GM19372 (cell line): ENCODE measurements around the gene TUBA8.
"Not testable (repeated sequence)": the region's sequence is repeated elsewhere in the genome, so short reads cannot be mapped to it uniquely, and the experiment has no call there.

Source experiments
- ATAC-seq: cut with Tn5 transposase; IDR thresholded peaks from one replicate; pipeline ENCODE4 v1.9.1; 2021; ENCODE audit warnings: mild to moderate bottlenecking, low read depth, moderate library complexity; ENCODE audit not compliant: unreplicated experiment

The TUBA8 gene

GRCh38 chr22:18104566-18104965 is 6.0 kb upstream of the TUBA8 start:
- ATAC-seq: no peak

- not testable (repeated sequence) for ATAC-seq
Measured at GRCh38 chr22:18105981-18106380, 4.6 kb upstream of the TUBA8 start.

GRCh38 chr22:18106550-18107341 is 3.9 kb upstream of the TUBA8 start:
- not testable (repeated sequence) for ATAC-seq

- ATAC-seq: no peak
Measured at GRCh38 chr22:18108187-18108586, 2.4 kb upstream of the TUBA8 start.

GRCh38 chr22:18109410-18110193 is 1.0 kb upstream of the TUBA8 start:
- no peak for ATAC-seq

GRCh38 chr22:18110954-18111758 is 547 bp downstream of the TUBA8 start:
- ATAC-seq: no peak

- ATAC-seq: no peak
Measured at GRCh38 chr22:18111759-18112330, 1.2 kb downstream of the TUBA8 start.

- no peak for ATAC-seq
Measured at GRCh38 chr22:18112440-18112839, 1.8 kb downstream of the TUBA8 start.

GRCh38 chr22:18113680-18114394 is 3.2 kb downstream of the TUBA8 start:
- ATAC-seq: no peak

- no peak for ATAC-seq
Measured at GRCh38 chr22:18114495-18114894, 3.9 kb downstream of the TUBA8 start.

- ATAC-seq: no peak
Measured at GRCh38 chr22:18114976-18115652, 4.5 kb downstream of the TUBA8 start.

- no peak for ATAC-seq
Measured at GRCh38 chr22:18115906-18116371, 5.3 kb downstream of the TUBA8 start.

- ATAC-seq: no peak
Measured at GRCh38 chr22:18116634-18117033, 6.0 kb downstream of the TUBA8 start.

GRCh38 chr22:18118345-18118915 is 7.8 kb downstream of the TUBA8 start:
- no peak for ATAC-seq

- no peak for ATAC-seq
Measured at GRCh38 chr22:18119409-18120110, 9.0 kb downstream of the TUBA8 start.

GRCh38 chr22:18120857-18121256 is 10.2 kb downstream of the TUBA8 start:
- ATAC-seq: no peak

- no peak for ATAC-seq
Measured at GRCh38 chr22:18121506-18121905, 10.9 kb downstream of the TUBA8 start.

- ATAC-seq: no peak
Measured at GRCh38 chr22:18121954-18122554, 11.4 kb downstream of the TUBA8 start.
